ENCODE measurements around the gene OSCP1. TPM values are rescaled to one million over a fixed set of nuclear protein-coding genes. Genes with fewer than 3 reads are reported as not detected.
"Not testable (repeated sequence)": the region's sequence is repeated elsewhere in the genome, so short reads cannot be mapped to it uniquely, and the experiment has no call there.

OSCP1 gene
- 4.5 to 7.3 TPM (median 6.2 TPM) in 3 replicates for total RNA-seq
- long read RNA-seq, transcript OSCP1-201 (10 exons, 1,455 nt) = major isoform, 5 of 8 reads
- long read RNA-seq, partial matches to known transcripts = 2 of 8 reads
- long read RNA-seq, other reads (novel, unspliced or antisense) = 0 of 8 reads

- peak within 1 kb of the TSS; percentile 87 for H3K4me3 Mint-ChIP-seq (ENCODE audit: unreplicated experiment)
- TF ChIP-seq CTCF (IDR thresholded peaks at IDR 0.05) = peak; percentile 24
- no peaks in the 10 kb centered on the region for H3K9me3 Mint-ChIP-seq (ENCODE audit: low read depth)
Observed at GRCh38 chr1:36450270-36450918, at the start of gene OSCP1. OSCP1 (minus strand) TSS chr1:36450451; CDS start chr1:36450369, 82 bp downstream.

GRCh38 chr1:36497207-36497606, 47.0 kb upstream of the OSCP1 start:
- Mint-ChIP-seq H3K4me1 (ENCODE audit: low read depth) (no peaks in the 10 kb centered on the region), H3K27ac (ENCODE audit: unreplicated experiment) (no peak overlapping the region), H3K9me3 (ENCODE audit: low read depth) (no peaks in the 10 kb centered on the region), H3K4me3 (ENCODE audit: unreplicated experiment) (no peak overlapping the region), H3K36me3 (ENCODE audit: low read depth) (no peaks in the 10 kb centered on the region), H3K27me3 (ENCODE audit: low read depth) (peaks cover 40% of the 10 kb centered on the region)
- no peak for DNase-seq (ENCODE audit: low spot score)
- no peak for TF ChIP-seq CTCF (IDR thresholded peaks at IDR 0.05)

More at GRCh38 chr1:36450270-36450918, at the start of gene OSCP1:
- Mint-ChIP-seq H3K27ac (ENCODE audit: unreplicated experiment) (peak within 1 kb of the TSS; percentile 95), H3K27me3 (ENCODE audit: low read depth) (no peaks in the 10 kb centered on the region), H3K4me1 (ENCODE audit: low read depth) (peaks cover 25% of the 10 kb centered on the region), H3K36me3 (ENCODE audit: low read depth) (peaks cover 4% of the 10 kb centered on the region)
- peak; percentile 98 for DNase-seq (ENCODE audit: low spot score)

GRCh38 chr1:36494971-36495370, 44.7 kb upstream of the OSCP1 start:
- Mint-ChIP-seq H3K27me3 (ENCODE audit: low read depth) (peaks cover 43% of the 10 kb centered on the region), H3K27ac (ENCODE audit: unreplicated experiment) (no peak overlapping the region)
- no peak for DNase-seq (ENCODE audit: low spot score)

GRCh38 chr1:36493524-36493923, 43.3 kb upstream of the OSCP1 start:
- H3K4me1 Mint-ChIP-seq (ENCODE audit: low read depth) = no peaks in the 10 kb centered on the region
- H3K27me3 Mint-ChIP-seq (ENCODE audit: low read depth) = peaks cover 44% of the 10 kb centered on the region
- H3K27ac Mint-ChIP-seq (ENCODE audit: unreplicated experiment) = no peak overlapping the region
- H3K4me3 Mint-ChIP-seq (ENCODE audit: unreplicated experiment) = no peak overlapping the region
- DNase-seq (ENCODE audit: low spot score) = no peak
- no peak for TF ChIP-seq CTCF (IDR thresholded peaks at IDR 0.05)
- H3K36me3 Mint-ChIP-seq (ENCODE audit: low read depth) = no peaks in the 10 kb centered on the region
- no peaks in the 10 kb centered on the region for H3K9me3 Mint-ChIP-seq (ENCODE audit: low read depth)

More at GRCh38 chr1:36494971-36495370, 44.7 kb upstream of the OSCP1 start:
- Mint-ChIP-seq H3K36me3 (ENCODE audit: low read depth) (no peaks in the 10 kb centered on the region), H3K4me1 (ENCODE audit: low read depth) (no peaks in the 10 kb centered on the region), H3K4me3 (ENCODE audit: unreplicated experiment) (no peak overlapping the region), H3K9me3 (ENCODE audit: low read depth) (no peaks in the 10 kb centered on the region)
- TF ChIP-seq CTCF (IDR thresholded peaks at IDR 0.05) = no peak

- Mint-ChIP-seq H3K27me3 (ENCODE audit: low read depth) (peaks cover 46% of the 10 kb centered on the region), H3K9me3 (ENCODE audit: low read depth) (no peaks in the 10 kb centered on the region), H3K4me1 (ENCODE audit: low read depth) (no peaks in the 10 kb centered on the region), H3K27ac (ENCODE audit: unreplicated experiment) (no peak overlapping the region), H3K4me3 (ENCODE audit: unreplicated experiment) (no peak overlapping the region), H3K36me3 (ENCODE audit: low read depth) (no peaks in the 10 kb centered on the region)
- TF ChIP-seq CTCF (IDR thresholded peaks at IDR 0.05) = no peak
- DNase-seq (ENCODE audit: low spot score) = no peak
Observed at GRCh38 chr1:36492491-36492890, 42.2 kb upstream of the OSCP1 start.

- H3K27me3 Mint-ChIP-seq (ENCODE audit: low read depth) = peaks cover 46% of the 10 kb centered on the region
- not testable (repeated sequence) for H3K4me1 Mint-ChIP-seq (ENCODE audit: low read depth); DNase-seq (ENCODE audit: low spot score); H3K9me3 Mint-ChIP-seq (ENCODE audit: low read depth); H3K36me3 Mint-ChIP-seq (ENCODE audit: low read depth); H3K27ac Mint-ChIP-seq (ENCODE audit: unreplicated experiment); H3K4me3 Mint-ChIP-seq (ENCODE audit: unreplicated experiment)
Observed at GRCh38 chr1:36489258-36490051, 39.2 kb upstream of the OSCP1 start.
